Mesenteric fat pad (tissue), 1 donor: ENCODE measurements around the gene COLGALT1. TPM values are rescaled to one million over a fixed set of nuclear protein-coding genes. Genes with fewer than 3 reads are reported as not detected.
"Not testable (repeated sequence)": the region's sequence is repeated elsewhere in the genome, so short reads cannot be mapped to it uniquely, and the experiment has no call there.

Experiments
- DNase-seq: peaks from one replicate; pipeline ENCODE4 v3.0.0-alpha.2; 2020; ENCODE audit warnings: low spot score
- total RNA-seq: library from RNA; stranded (reverse); fragmentation: NEBNext Ultra II Directional; extraction: Animal tissue kit (Norgen Biotek cat#: 25700); gene quantifications from one replicate; pipeline ENCODE4 v1.2.1, GENCODE V29; 2021
- donor health status: DM: yes; HTN: yes; CAD: no.

The COLGALT1 gene
- total RNA-seq, 1 donor from 2014 or later, result 117 TPM

- DNase-seq, result no peak
Observed at GRCh38 chr19:17557466-17557865, 2.0 kb downstream of the COLGALT1 start.

- peak; percentile 89 for DNase-seq
Observed at GRCh38 chr19:17560205-17560595, 4.8 kb downstream of the COLGALT1 start.

GRCh38 chr19:17562097-17562496, 6.6 kb downstream of the COLGALT1 start:
- no peak for DNase-seq

- DNase-seq, result no peak
Observed at GRCh38 chr19:17562561-17562960, 7.1 kb downstream of the COLGALT1 start.

GRCh38 chr19:17564781-17565180, 9.3 kb downstream of the COLGALT1 start:
- DNase-seq, result no peak

- DNase-seq, result no peak
Observed at GRCh38 chr19:17565611-17566010, 10.2 kb downstream of the COLGALT1 start.

- DNase-seq, result no peak
Observed at GRCh38 chr19:17567940-17568339, 12.5 kb downstream of the COLGALT1 start.

- DNase-seq, result not testable (repeated sequence)
Observed at GRCh38 chr19:17570291-17570690, 14.8 kb downstream of the COLGALT1 start.

- no peak for DNase-seq
Observed at GRCh38 chr19:17570791-17571190, 15.3 kb downstream of the COLGALT1 start.

- no peak for DNase-seq
Observed at GRCh38 chr19:17572638-17573037, 17.2 kb downstream of the COLGALT1 start.

GRCh38 chr19:17575871-17576757, 20.7 kb downstream of the COLGALT1 start:
- no peak for DNase-seq

GRCh38 chr19:17576758-17577456, 21.5 kb downstream of the COLGALT1 start:
- no peak for DNase-seq

GRCh38 chr19:17577457-17578097, 22.1 kb downstream of the COLGALT1 start:
- DNase-seq, result no peak

GRCh38 chr19:17579661-17580244, 24.3 kb downstream of the COLGALT1 start:
- DNase-seq, result no peak

- DNase-seq, result no peak
Observed at GRCh38 chr19:17580470-17581144, 25.2 kb downstream of the COLGALT1 start.

- no peak for DNase-seq
Observed at GRCh38 chr19:17581211-17581874, 25.9 kb downstream of the COLGALT1 start.

GRCh38 chr19:17582613-17583012, 27.2 kb downstream of the COLGALT1 start:
- DNase-seq, result no peak

GRCh38 chr19:17584132-17584531, 28.7 kb downstream of the COLGALT1 start:
- no peak for DNase-seq

- not testable (repeated sequence) for DNase-seq
Observed at GRCh38 chr19:17585395-17585794, 29.9 kb downstream of the COLGALT1 start.

GRCh38 chr19:17590866-17591265, 35.4 kb downstream of the COLGALT1 start:
- no peak for DNase-seq
